Gastrocnemius medialis (tissue), 4 donors: Measurements from ENCODE around the gene RARG. TPM values are rescaled to one million over a fixed set of nuclear protein-coding genes. Genes with fewer than 3 reads are reported as not detected.

ENCODE experiments used
- ATAC-seq, 2 donors: fragments of 150-250 bp; one replicate each; pipeline ENCODE4 v1.9.1; 2016
- DNase-seq, 2 donors: peaks; one replicate each; pipeline ENCODE4 v3.0.0-alpha.2; 2019
- H3K27ac ChIP-seq, 4 donors: fragments of 200-600 bp; sonication (generic); 1 replicate in 1 of 4; 2 replicates in 3 of 4; pipeline ENCODE4 v1.5.1; 2016 to 2018; ENCODE audit warnings: mild to moderate bottlenecking in 2 of 4, moderate library complexity in 1 of 4
- H3K27me3 ChIP-seq, 3 donors: fragments of 200-600 bp; sonication (generic) in 2 of 3; 1 replicate in 1 of 3; 2 replicates in 2 of 3; pipeline versions ENCODE4 v1.5.1 to v1.6.0; 2016 to 2019; ENCODE audit warnings: mild to moderate bottlenecking in 1 of 3, moderate library complexity in 1 of 3
- H3K36me3 ChIP-seq, 2 donors: fragments of 200-600 bp; sonication (generic) in 1 of 2; one replicate each; pipeline ENCODE4 v1.5.1; 2017 to 2018
- H3K4me1 ChIP-seq, 2 donors: fragments of 200-600 bp; sonication (generic) in 1 of 2; one replicate each; pipeline ENCODE4 v1.5.1; 2016 to 2017; ENCODE audit warnings: mild to moderate bottlenecking in 2 of 2
- H3K4me3 ChIP-seq, 4 donors: fragments of 200-600 bp; sonication (generic) in 3 of 4; 1 replicate in 1 of 4; 2 replicates in 3 of 4; pipeline ENCODE4 v1.5.1; 2016 to 2019; ENCODE audit warnings: mild to moderate bottlenecking in 2 of 4
- H3K9me3 ChIP-seq, 3 donors: fragments of 200-600 bp; sonication (generic) in 2 of 3; 1 replicate in 1 of 3; 2 replicates in 2 of 3; pipeline ENCODE4 v1.5.1; 2016 to 2019
- CTCF ChIP-seq, 5 experiments: fragments of 450-650 bp in 3 of 5; fragments of 200-600 bp in 2 of 5; sonication (generic) in 2 of 5; IDR thresholded peaks in 4 of 5; conservative IDR thresholded peaks in 1 of 5; 1 replicate in 4 of 5; 2 replicates in 1 of 5; pipeline ENCODE4 v1.5.1; 2016 to 2019; ENCODE audit warnings: antibody characterized with exemption in 5 of 5, mild to moderate bottlenecking in 3 of 5, moderate library complexity in 3 of 5
- POLR2A ChIP-seq, 2 donors: fragments of 450-650 bp; IDR thresholded peaks; one replicate each; pipeline ENCODE4 v1.6.1; 2017; ENCODE audit warnings: antibody characterized with exemption in 2 of 2, mild to moderate bottlenecking in 2 of 2, moderate library complexity in 2 of 2
- in situ Hi-C, 4 donors: fragments of 200-750 bp; cut with MboI; loops; one replicate each; pipeline versions ENCODE4 v1.15.0 to v1.8.0; 2017; ENCODE audit warnings: low sequenced_read_pairs in 4 of 4
- intact Hi-C: fragments of 100-400 bp; cut with DNase I; formaldehyde crosslinking; loops from one replicate; pipeline ENCODE4 v1.15.1; 2023; ENCODE audit warnings: low total_unique reads
- total RNA-seq, 4 donors: library from RNA; depleted of rRNA; stranded (reverse); fragments of >200 nt; gene quantifications; one replicate each; pipeline versions ENCODE4 v1.1.0 to v1.2.3, GENCODE V29; 2016

RARG gene
- total RNA-seq, 4 donors from 2014 or later = 4.2 to 5.8 (median 4.9) TPM

- DNase-seq = peak; percentile 73 to 81
- Histone ChIP-seq H3K9me3 (no peaks in the 10 kb centered on the region), H3K4me1 (peaks cover 16 to 17% of the 10 kb centered on the region in 2 donors), H3K27ac (peak overlapping the region; percentile 92 to 97 (median 94)), H3K4me3 (peak overlapping the region; percentile 67 to 85 (median 71)), H3K36me3 (peaks cover 0 to 9% of the 10 kb centered on the region in 2 donors), H3K27me3 (no peaks in the 10 kb centered on the region)
- TF ChIP-seq POLR2A (IDR thresholded peaks at IDR 0.05) (peak; percentile 36 to 47), CTCF (IDR thresholded peaks at IDR 0.05 in 4 of 5, conservative IDR thresholded peaks at IDR 0.05 in 1 of 5) (peak; percentile 20 to 46 (median 33))
- in situ Hi-C loops (no loop called here), intact Hi-C loops (loop anchor here (1.0 to 5.0 kb wide), 6 partner anchors 17 to 74 kb away; partner anchors contain the start of genes CSAD, ESPL1, MYG1 and PFDN5)
- ATAC-seq = peak; percentile 91 to 96
Observed at GRCh38 chr12:53251477-53252348, 19.7 kb upstream of the RARG start.

DNA sequence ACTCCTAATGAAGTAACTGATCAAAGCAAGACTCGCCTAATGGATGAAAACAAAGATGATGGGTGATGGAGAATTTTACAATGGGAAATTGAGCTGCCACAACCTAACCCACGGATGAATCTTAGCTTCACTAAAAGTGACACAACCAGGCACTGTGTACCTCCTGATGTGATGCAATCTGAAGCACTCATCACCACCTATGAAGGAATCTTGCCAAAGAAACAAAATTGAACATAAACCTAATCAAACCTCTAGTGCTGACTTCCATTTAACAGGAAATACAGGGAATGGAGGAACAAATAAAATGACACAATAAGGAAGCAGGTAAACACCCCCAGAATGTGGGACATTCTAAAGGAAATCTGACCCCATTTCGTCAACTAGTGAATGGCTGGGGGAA, 13.3 kb upstream of the RARG start:
- no peaks in the 10 kb centered on the region for H3K36me3 ChIP-seq
- no peak overlapping the region for H3K4me3 ChIP-seq
- H3K27ac ChIP-seq = no peak overlapping the region
- intact Hi-C loops (no loop called here), in situ Hi-C loops (no loop called here)
- TF ChIP-seq CTCF (IDR thresholded peaks at IDR 0.05 in 4 of 5, conservative IDR thresholded peaks at IDR 0.05 in 1 of 5) = no peak
- no peak for TF ChIP-seq POLR2A (IDR thresholded peaks at IDR 0.05)
- no peaks in the 10 kb centered on the region for H3K4me1 ChIP-seq
- ATAC-seq = no peak
- no peaks in the 10 kb centered on the region for H3K9me3 ChIP-seq
- DNase-seq = no peak
- H3K27me3 ChIP-seq = peaks cover 0 to 5% (median 3%) of the 10 kb centered on the region in 3 donors

- Histone ChIP-seq H3K9me3 (no peaks in the 10 kb centered on the region), H3K27me3 (peaks cover 0 to 5% (median 3%) of the 10 kb centered on the region in 3 donors), H3K27ac (no peak overlapping the region), H3K4me1 (no peaks in the 10 kb centered on the region), H3K36me3 (no peaks in the 10 kb centered on the region), H3K4me3 (no peak overlapping the region)
- in situ Hi-C loops = no loop called here
- ATAC-seq (no peak), DNase-seq (no peak)
- no peak for TF ChIP-seq CTCF (IDR thresholded peaks at IDR 0.05 in 4 of 5, conservative IDR thresholded peaks at IDR 0.05 in 1 of 5)
- TF ChIP-seq POLR2A (IDR thresholded peaks at IDR 0.05) = no peak
- intact Hi-C loops = no loop called here
Observed at GRCh38 chr12:53244337-53244736, 12.3 kb upstream of the RARG start.

GRCh38 chr12:53241623-53242412, 9.8 kb upstream of the RARG start:
- in situ Hi-C loops (no loop called here), intact Hi-C loops (no loop called here)
- no peak for DNase-seq
- Histone ChIP-seq H3K4me1 (no peaks in the 10 kb centered on the region), H3K27me3 (peaks cover 0 to 9% (median 3%) of the 10 kb centered on the region in 3 donors), H3K4me3 (no peak overlapping the region), H3K27ac (no peak overlapping the region), H3K36me3 (no peaks in the 10 kb centered on the region), H3K9me3 (no peaks in the 10 kb centered on the region)
- no peak for ATAC-seq
- TF ChIP-seq CTCF (IDR thresholded peaks at IDR 0.05 in 4 of 5, conservative IDR thresholded peaks at IDR 0.05 in 1 of 5) (no peak), POLR2A (IDR thresholded peaks at IDR 0.05) (no peak)
